Testis (tissue), 3 donors: ENCODE measurements around the gene KRT222. TPM values are rescaled to one million over a fixed set of nuclear protein-coding genes. Genes with fewer than 3 reads are reported as not detected.
A peak's percentile ranks its signal among the peaks of the same experiment; 100 is the strongest.

Experiments
- DNase-seq: peaks from one replicate; pipeline ENCODE4 v3.0.0-alpha.2; 2019
- H3K27ac ChIP-seq, 2 donors: fragments of 200-600 bp; sonication (generic); one replicate each; pipeline ENCODE4 v1.5.1; 2019
- H3K27me3 ChIP-seq: fragments of 200-600 bp; sonication (generic); one replicate; pipeline ENCODE4 v1.5.1; 2019
- H3K36me3 ChIP-seq: fragments of 200-600 bp; sonication (generic); one replicate; pipeline ENCODE4 v1.5.1; 2017; ENCODE audit warnings: low read depth; ENCODE audit errors: missing control alignments
- H3K4me1 ChIP-seq: fragments of 200-600 bp; sonication (generic); one replicate; pipeline ENCODE4 v1.5.1; 2019
- H3K4me3 ChIP-seq, 2 donors: fragments of 200-600 bp; sonication (generic); one replicate each; pipeline ENCODE4 v1.5.1; 2017 to 2019
- H3K9me3 ChIP-seq: fragments of 200-600 bp; sonication (generic); one replicate; pipeline ENCODE4 v1.5.1; 2017
- POLR2A ChIP-seq: fragments of 450-650 bp; IDR thresholded peaks from one replicate; pipeline ENCODE4 v1.6.1; 2017; ENCODE audit warnings: antibody characterized with exemption, mild to moderate bottlenecking, moderate library complexity
- WGBS, 2 donors: methylation state at CpG; one replicate each; pipeline ENCODE4 v1.1.5; 2018; 5-methylcytosine and 5-hydroxymethylcytosine counted together
- intact Hi-C: fragments of 100-400 bp; cut with DNase I; formaldehyde crosslinking; loops from one replicate; pipeline ENCODE4 v1.15.1; 2023; ENCODE audit warnings: low total_unique reads
- polyA plus RNA-seq: library from polyadenylated mRNA; stranded (reverse); fragments of 350-450 nt; fragmentation: Illumina TruSeq; extraction: RNeasy Lipid Tissue Mini Kit (QIAGEN cat#74804); gene quantifications from one replicate; pipeline ENCODE4 v1.2.3, GENCODE V29; 2014; ENCODE audit warnings: low read depth, low replicate concordance; ENCODE audit not compliant: insufficient read depth
- total RNA-seq, 2 donors: library from RNA; depleted of rRNA; stranded (reverse); fragments of >200 nt; gene quantifications; one replicate each; pipeline ENCODE4 v1.2.3, GENCODE V29; 2016
- TF ChIP-seq, protein P1 (sequence below), 3 experiments: fragments of 450-650 bp in 2 of 3; fragments of 200-600 bp in 1 of 3; sonication (generic) in 1 of 3; IDR thresholded peaks; one replicate each; pipeline ENCODE4 v1.5.1; 2016 to 2019; ENCODE audit warnings: antibody characterized with exemption in 3 of 3, mild to moderate bottlenecking in 2 of 3, moderate library complexity in 1 of 3

The KRT222 gene
- total and polyA plus RNA-seq, 3 donors from 2014 or later = 1.0 to 3.1 (median 1.2) TPM

DNA sequence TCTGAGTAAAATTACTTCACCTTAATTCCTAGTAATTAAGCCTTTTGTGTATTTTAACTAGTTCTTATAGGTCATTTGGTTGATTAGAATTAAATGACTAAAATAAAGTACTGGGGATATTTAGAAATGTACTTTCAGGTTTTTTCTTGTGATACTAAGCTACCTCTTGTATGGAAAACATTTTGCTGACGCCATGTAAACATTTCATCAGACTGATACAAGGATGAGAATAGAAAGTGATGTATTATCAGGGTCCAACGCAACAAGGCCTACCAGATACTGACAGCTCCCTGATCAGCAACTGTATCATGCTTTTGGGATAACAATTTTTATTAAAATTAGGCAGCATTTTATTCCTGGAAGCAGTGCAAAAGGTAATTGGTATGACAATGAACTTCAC, 19.0 kb downstream of the KRT222 start:
- H3K9me3 ChIP-seq = no peaks in the 10 kb centered on the region
- no peak overlapping the region for H3K4me3 ChIP-seq
- 45 to 47% methylated on average over 2 of the region's 2 CpGs for WGBS, 2 donors
- H3K27me3 ChIP-seq = no peaks in the 10 kb centered on the region
- TF ChIP-seq, protein P1, sequence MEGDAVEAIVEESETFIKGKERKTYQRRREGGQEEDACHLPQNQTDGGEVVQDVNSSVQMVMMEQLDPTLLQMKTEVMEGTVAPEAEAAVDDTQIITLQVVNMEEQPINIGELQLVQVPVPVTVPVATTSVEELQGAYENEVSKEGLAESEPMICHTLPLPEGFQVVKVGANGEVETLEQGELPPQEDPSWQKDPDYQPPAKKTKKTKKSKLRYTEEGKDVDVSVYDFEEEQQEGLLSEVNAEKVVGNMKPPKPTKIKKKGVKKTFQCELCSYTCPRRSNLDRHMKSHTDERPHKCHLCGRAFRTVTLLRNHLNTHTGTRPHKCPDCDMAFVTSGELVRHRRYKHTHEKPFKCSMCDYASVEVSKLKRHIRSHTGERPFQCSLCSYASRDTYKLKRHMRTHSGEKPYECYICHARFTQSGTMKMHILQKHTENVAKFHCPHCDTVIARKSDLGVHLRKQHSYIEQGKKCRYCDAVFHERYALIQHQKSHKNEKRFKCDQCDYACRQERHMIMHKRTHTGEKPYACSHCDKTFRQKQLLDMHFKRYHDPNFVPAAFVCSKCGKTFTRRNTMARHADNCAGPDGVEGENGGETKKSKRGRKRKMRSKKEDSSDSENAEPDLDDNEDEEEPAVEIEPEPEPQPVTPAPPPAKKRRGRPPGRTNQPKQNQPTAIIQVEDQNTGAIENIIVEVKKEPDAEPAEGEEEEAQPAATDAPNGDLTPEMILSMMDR (IDR thresholded peaks at IDR 0.05) = no peak
- no peak for TF ChIP-seq POLR2A
- DNase-seq = no peak
- peaks cover 26% of the 10 kb centered on the region for H3K4me1 ChIP-seq
- H3K27ac ChIP-seq = peak overlapping the region in 1 of 2 donors; percentile 99
- H3K36me3 ChIP-seq = no peaks in the 10 kb centered on the region
- intact Hi-C loops = no loop called here

DNA sequence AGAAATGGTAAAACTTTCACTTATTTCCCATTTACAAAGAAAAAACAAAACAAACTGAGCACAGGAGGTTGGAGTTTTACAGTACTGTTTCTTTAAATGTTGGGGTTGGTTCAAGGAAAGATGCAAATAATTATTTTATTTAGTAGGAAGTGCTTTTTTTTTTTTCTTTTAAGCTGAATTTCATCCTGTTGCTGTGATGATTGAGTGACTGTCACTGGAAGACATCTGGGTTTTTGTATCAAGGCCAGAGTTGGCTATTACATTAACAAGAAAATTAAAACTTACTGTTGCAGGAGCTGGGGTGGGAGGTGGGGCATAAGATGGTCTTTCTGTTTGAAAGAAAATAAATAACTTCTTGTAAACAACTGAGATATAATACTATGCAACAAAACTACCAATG, 19.7 kb downstream of the KRT222 start:
- no peak overlapping the region for H3K27ac ChIP-seq
- no peaks in the 10 kb centered on the region for H3K36me3 ChIP-seq
- no peaks in the 10 kb centered on the region for H3K27me3 ChIP-seq
- TF ChIP-seq, protein P1 (IDR thresholded peaks at IDR 0.05) = no peak
- TF ChIP-seq POLR2A = no peak
- no peak for DNase-seq
- no peak overlapping the region for H3K4me3 ChIP-seq
- intact Hi-C loops = no loop called here
- no peaks in the 10 kb centered on the region for H3K9me3 ChIP-seq
- H3K4me1 ChIP-seq = peaks cover 26% of the 10 kb centered on the region

DNA sequence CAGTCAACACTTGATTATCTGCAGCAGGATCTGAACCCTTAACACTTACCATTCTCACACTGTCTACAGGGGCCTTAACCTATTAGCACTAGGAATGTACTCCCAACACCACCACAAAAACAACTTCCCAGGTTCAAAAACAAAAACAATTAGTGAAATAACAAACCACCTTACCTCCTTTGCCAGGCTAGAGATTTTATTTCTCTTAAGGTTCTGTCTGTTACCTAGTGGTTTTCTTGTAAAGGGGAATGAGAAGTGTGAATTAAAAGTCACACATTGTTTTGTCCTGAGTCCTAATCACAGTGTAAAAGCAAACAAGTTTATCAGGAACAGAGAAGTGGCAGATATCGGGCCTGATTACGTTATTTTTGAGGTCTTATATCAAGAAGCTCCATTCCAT, 27.0 kb downstream of the KRT222 start:
- Histone ChIP-seq H3K9me3 (no peaks in the 10 kb centered on the region), H3K27me3 (no peaks in the 10 kb centered on the region), H3K27ac (no peak overlapping the region), H3K36me3 (no peaks in the 10 kb centered on the region), H3K4me3 (no peak overlapping the region), H3K4me1 (no peaks in the 10 kb centered on the region)
- intact Hi-C loops = no loop called here
- no peak for DNase-seq
- TF ChIP-seq POLR2A = no peak
- TF ChIP-seq, protein P1 (IDR thresholded peaks at IDR 0.05) = no peak
- 77 to 80% methylated on average over 2 of the region's 2 CpGs for whole genome bisulfite sequencing, 2 donors

DNA sequence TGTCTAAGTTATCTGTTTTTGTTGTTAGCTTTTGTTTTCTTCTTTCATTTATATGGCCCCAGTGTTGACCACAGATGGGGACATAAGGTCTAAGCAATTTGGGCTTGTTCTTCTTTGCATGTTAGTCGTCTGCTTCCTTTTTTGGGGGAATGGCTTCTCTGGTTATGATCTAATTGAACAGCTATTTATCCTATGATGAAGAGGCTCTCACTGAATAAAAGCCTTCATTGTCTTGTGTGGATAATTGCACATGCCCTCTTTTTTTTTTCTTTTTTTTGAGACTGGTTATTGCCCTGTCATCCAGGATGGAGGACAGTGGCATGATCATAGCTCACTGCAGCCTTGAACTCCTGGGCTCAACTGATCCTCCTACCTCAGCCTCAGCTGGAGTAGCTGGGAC, 31.1 kb downstream of the KRT222 start:
- no peaks in the 10 kb centered on the region for H3K4me1 ChIP-seq
- no peaks in the 10 kb centered on the region for H3K27me3 ChIP-seq
- no peak overlapping the region for H3K4me3 ChIP-seq
- no peak overlapping the region for H3K27ac ChIP-seq
- no peak for DNase-seq
- intact Hi-C loops = no loop called here
- 70 to 83% methylated on average over 1 of the region's 1 CpG for WGBS, 2 donors
- TF ChIP-seq POLR2A = no peak
- TF ChIP-seq, protein P1 (IDR thresholded peaks at IDR 0.05) = no peak
- no peaks in the 10 kb centered on the region for H3K36me3 ChIP-seq
- H3K9me3 ChIP-seq = no peaks in the 10 kb centered on the region

DNA sequence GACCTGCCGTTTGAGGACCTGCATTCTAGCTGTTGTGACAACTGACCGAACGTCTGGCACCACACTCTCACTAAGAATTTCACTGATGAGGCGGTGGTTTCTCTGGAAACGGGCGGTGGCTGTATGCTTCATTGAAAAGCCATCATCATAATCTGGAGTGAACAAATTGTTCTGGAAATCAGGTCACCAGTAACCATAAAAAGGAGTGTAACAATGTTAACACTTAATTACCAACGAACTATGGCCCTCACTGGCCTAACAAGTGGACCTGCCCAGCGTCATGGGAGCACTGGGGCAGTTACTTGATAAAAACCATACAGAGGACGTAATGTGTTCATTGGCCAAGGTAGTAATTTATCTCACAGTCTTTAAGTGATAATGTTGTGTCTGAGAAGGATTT, 32.8 kb downstream of the KRT222 start:
- no peaks in the 10 kb centered on the region for H3K36me3 ChIP-seq
- WGBS, 2 donors = 48 to 63% methylated on average over 9 of the region's 9 CpGs
- no peaks in the 10 kb centered on the region for H3K4me1 ChIP-seq
- no peak overlapping the region for H3K4me3 ChIP-seq
- H3K27ac ChIP-seq = peak overlapping the region in 1 of 2 donors; percentile 67
- peak; percentile 34 for DNase-seq
- no peaks in the 10 kb centered on the region for H3K9me3 ChIP-seq
- intact Hi-C loops = no loop called here
- TF ChIP-seq, protein P1 (IDR thresholded peaks at IDR 0.05) = no peak
- no peak for TF ChIP-seq POLR2A
- H3K27me3 ChIP-seq = no peaks in the 10 kb centered on the region
